ENCODE measurements around the gene RHNO1.

The RHNO1 gene

GRCh38 chr12:2936301-2936700 lies 59.3 kb downstream of the RHNO1 start:
- peaks cover 58% of the 10 kb centered on the region for H3K36me3 ChIP-seq (ENCODE audit: control insufficient read depth, insufficient read depth, low read length)
- H3K4me3 ChIP-seq (ENCODE audit: low read depth, low read length), result no peak overlapping the region
- H3K4me1 ChIP-seq (ENCODE audit: control insufficient read depth, insufficient read depth, low read length), result no peaks in the 10 kb centered on the region
- no peak overlapping the region for H3K27ac ChIP-seq (ENCODE audit: low read depth, low read length)
- no peak overlapping the region for H3K9ac ChIP-seq (ENCODE audit: low read depth, low read length)
- no peaks in the 10 kb centered on the region for H3K27me3 ChIP-seq (ENCODE audit: control insufficient read depth, insufficient read depth, low read length)
- no peaks in the 10 kb centered on the region for H3K9me3 ChIP-seq (ENCODE audit: control insufficient read depth, insufficient read depth, low read length)

GRCh38 chr12:2937500-2937899 lies 60.5 kb downstream of the RHNO1 start:
- H3K4me3 ChIP-seq (ENCODE audit: low read depth, low read length), result no peak overlapping the region
- no peak overlapping the region for H3K27ac ChIP-seq (ENCODE audit: low read depth, low read length)
- no peaks in the 10 kb centered on the region for H3K27me3 ChIP-seq (ENCODE audit: control insufficient read depth, insufficient read depth, low read length)
- no peaks in the 10 kb centered on the region for H3K4me1 ChIP-seq (ENCODE audit: control insufficient read depth, insufficient read depth, low read length)
- H3K9me3 ChIP-seq (ENCODE audit: control insufficient read depth, insufficient read depth, low read length), result no peaks in the 10 kb centered on the region
- no peak overlapping the region for H3K9ac ChIP-seq (ENCODE audit: low read depth, low read length)
- peaks cover 50% of the 10 kb centered on the region for H3K36me3 ChIP-seq (ENCODE audit: control insufficient read depth, insufficient read depth, low read length)

Measured in HUES48 (cell line).